Uterus (tissue), 4 donors: ENCODE results near the gene OBSCN. TPM values are rescaled to one million over a fixed set of nuclear protein-coding genes. Genes with fewer than 3 reads are reported as not detected.
A peak's percentile ranks its signal among the peaks of the same experiment; 100 is the strongest.

Source experiments
- DNase-seq, 2 donors: peaks; one replicate each; pipeline ENCODE4 v3.0.0-alpha.2; 2019 to 2020
- H3K27ac ChIP-seq, 2 donors: fragments of 200-600 bp; sonication (generic); 1 replicate in 1 of 2; 2 replicates in 1 of 2; pipeline ENCODE4 v1.5.1; 2016 to 2018
- H3K27me3 ChIP-seq, 2 donors: fragments of 200-600 bp; sonication (generic); one replicate each; pipeline ENCODE4 v1.5.1; 2018 to 2019; ENCODE audit warnings: control low read depth in 1 of 2
- H3K36me3 ChIP-seq, 2 donors: fragments of 200-600 bp; sonication (generic); one replicate each; pipeline ENCODE4 v1.5.1; 2019; ENCODE audit warnings: control low read depth in 1 of 2
- H3K4me1 ChIP-seq, 2 donors: fragments of 200-600 bp; sonication (generic); one replicate each; pipeline ENCODE4 v1.5.1; 2018 to 2019; ENCODE audit warnings: control low read depth in 1 of 2
- H3K4me3 ChIP-seq, 2 donors: fragments of 200-600 bp; sonication (generic); 1 replicate in 1 of 2; 2 replicates in 1 of 2; pipeline ENCODE4 v1.5.1; 2018 to 2019; ENCODE audit warnings: mild to moderate bottlenecking in 1 of 2
- H3K9me3 ChIP-seq, 2 donors: fragments of 200-600 bp; sonication (generic); one replicate each; pipeline ENCODE4 v1.5.1; 2019; ENCODE audit warnings: control low read depth in 1 of 2
- POLR2A ChIP-seq, 2 donors: fragments of 450-650 bp; IDR thresholded peaks; one replicate each; pipeline ENCODE4 v1.6.1; 2016; ENCODE audit warnings: antibody characterized with exemption in 2 of 2, mild to moderate bottlenecking in 1 of 2, moderate library complexity in 1 of 2
- intact Hi-C: fragments of 100-400 bp; cut with DNase I; formaldehyde crosslinking; loops from one replicate; pipeline ENCODE4 v1.15.1; 2023; ENCODE audit warnings: low total_unique reads
- total RNA-seq, 4 donors: library from RNA; depleted of rRNA in 3 of 4; stranded (reverse); fragments of >200 nt in 3 of 4; gene quantifications; one replicate each; pipeline versions ENCODE4 v1.1.0 to v1.2.4, GENCODE V29; 2014 to 2023
- TF ChIP-seq, protein P1 (sequence below), 4 experiments: fragments of 200-600 bp in 2 of 4; fragments of 450-650 bp in 2 of 4; sonication (generic) in 2 of 4; IDR thresholded peaks; one replicate each; pipeline ENCODE4 v1.5.1; 2016 to 2019; ENCODE audit warnings: antibody characterized with exemption in 4 of 4, mild to moderate bottlenecking in 2 of 4, moderate library complexity in 1 of 4
- donor health status: DM: yes; HTN: yes; CAD: no.

The OBSCN gene
- total RNA-seq, 4 donors from 2014 or later, result 5.9 to 53.2 (median 22.4) TPM

DNA sequence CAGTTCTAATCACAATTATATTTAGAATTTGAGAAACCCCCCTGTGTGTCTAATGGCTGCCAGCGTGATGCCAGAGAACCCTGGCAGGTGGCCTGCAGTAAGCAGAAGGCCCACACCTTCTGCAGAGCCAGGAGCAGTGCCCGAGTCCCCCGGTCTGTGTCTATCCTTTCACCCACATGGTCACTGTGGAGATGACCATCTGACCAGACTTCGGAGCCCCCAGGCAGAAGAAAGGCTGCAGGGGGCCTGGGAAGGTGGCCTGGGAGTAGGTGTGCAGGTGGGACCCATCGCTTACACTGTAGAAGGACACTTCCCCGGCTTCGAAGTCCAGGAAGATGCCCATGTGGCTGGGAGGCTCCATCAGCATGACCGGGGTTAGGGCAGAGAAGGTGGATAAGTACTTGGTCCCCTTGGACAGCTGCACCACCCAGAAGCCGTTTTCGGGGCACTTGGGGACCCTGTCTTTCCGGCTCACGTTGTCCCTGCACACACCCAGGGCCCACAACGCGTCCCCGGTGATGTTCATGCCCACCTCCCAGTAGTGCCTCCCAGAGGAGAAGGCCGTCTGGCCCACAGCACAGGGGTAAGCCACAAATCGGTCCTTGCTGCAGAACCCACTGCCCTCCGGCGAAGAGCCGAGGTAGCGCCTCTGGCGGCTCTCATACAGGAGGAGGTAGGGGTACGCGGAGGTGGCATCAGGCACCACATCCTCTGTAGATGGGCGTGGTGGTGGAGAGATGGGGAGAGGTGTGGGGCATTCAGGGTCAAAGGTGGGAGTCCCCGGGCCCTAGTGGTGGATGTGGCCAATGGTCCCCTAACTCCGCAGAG lies 200.4 kb downstream of the OBSCN start:
- Histone ChIP-seq H3K4me3 (no peak overlapping the region), H3K4me1 (peaks cover 3 to 26% of the 10 kb centered on the region in 2 donors), H3K27ac (peak overlapping the region in 1 of 2 donors; percentile 84), H3K27me3 (no peaks in the 10 kb centered on the region), H3K9me3 (no peaks in the 10 kb centered on the region), H3K36me3 (no peaks in the 10 kb centered on the region)
- TF ChIP-seq POLR2A (IDR thresholded peaks at IDR 0.05), result no peak
- TF ChIP-seq, protein P1, sequence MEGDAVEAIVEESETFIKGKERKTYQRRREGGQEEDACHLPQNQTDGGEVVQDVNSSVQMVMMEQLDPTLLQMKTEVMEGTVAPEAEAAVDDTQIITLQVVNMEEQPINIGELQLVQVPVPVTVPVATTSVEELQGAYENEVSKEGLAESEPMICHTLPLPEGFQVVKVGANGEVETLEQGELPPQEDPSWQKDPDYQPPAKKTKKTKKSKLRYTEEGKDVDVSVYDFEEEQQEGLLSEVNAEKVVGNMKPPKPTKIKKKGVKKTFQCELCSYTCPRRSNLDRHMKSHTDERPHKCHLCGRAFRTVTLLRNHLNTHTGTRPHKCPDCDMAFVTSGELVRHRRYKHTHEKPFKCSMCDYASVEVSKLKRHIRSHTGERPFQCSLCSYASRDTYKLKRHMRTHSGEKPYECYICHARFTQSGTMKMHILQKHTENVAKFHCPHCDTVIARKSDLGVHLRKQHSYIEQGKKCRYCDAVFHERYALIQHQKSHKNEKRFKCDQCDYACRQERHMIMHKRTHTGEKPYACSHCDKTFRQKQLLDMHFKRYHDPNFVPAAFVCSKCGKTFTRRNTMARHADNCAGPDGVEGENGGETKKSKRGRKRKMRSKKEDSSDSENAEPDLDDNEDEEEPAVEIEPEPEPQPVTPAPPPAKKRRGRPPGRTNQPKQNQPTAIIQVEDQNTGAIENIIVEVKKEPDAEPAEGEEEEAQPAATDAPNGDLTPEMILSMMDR (IDR thresholded peaks at IDR 0.05), result no peak
- DNase-seq, result no peak
- intact Hi-C loops, result no loop called here

DNA sequence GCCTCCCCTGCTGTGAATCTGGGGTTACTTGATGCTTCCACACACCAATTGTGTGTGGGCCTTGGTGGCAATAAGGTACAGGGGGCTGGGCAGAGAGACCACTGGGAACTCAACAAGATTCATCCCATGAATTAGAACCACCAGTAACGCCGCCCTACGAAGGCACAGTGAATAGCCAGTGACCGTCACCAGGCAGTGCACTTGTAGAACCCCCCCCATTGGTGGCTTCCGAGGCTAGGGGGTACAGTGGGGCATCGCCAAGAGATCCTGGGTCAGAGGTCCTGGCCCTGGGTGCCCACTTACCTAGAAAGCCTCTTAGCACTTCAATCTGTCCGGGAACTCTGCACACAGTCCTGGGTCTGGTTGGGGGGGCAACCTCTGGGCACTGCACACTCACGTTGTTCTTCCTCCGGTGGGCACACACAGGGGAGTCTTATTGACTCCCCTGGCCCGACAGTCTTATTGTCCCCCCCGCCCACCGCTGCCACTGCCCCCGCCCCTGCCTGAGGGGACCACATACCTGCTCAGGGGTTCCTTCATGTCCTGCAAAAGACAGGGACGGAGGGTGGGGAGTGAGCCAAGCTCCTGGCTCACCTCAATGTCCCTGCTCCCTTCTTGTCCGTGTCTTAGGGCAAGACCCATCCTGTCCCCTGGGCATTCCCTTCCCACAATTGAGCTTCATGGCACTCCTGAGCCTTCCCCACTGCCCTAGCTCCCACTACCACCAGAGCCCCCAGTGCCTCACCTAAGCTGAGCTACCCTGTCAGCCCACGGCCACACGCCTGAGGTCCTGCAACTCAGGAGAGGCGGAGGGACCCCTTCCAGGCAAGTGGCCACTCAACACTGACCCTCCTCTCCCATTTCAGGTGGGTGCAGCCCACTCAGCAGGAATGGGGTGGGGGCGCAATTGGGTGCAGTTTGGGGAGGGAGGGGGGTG lies 201.3 kb downstream of the OBSCN start:
- Histone ChIP-seq H3K4me3 (no peak overlapping the region), H3K9me3 (no peaks in the 10 kb centered on the region), H3K27ac (no peak overlapping the region), H3K27me3 (no peaks in the 10 kb centered on the region), H3K4me1 (peaks cover 3 to 21% of the 10 kb centered on the region in 2 donors), H3K36me3 (no peaks in the 10 kb centered on the region)
- no peak for DNase-seq
- intact Hi-C loops, result no loop called here
- TF ChIP-seq POLR2A (IDR thresholded peaks at IDR 0.05), result no peak
- TF ChIP-seq, protein P1 (IDR thresholded peaks at IDR 0.05), result no peak

DNA sequence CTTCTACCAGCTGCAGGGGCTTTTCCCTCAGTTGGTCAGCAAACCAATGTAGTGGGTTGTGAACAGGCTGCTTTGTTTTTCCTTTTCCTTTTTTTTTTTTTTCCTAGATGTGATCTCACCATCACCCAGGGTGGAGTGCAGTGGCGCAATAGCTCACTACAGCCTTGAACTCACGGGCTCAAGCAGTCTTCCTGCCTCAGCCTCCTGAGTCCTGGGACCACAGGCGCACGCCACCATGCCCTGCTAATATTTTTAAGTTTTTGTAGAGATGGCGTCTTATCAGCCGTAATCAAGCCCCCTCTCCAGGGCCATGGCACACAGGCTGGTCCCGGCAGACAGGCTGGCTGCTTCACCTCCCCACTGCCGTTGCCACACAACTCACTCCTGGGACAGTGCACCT lies 202.2 kb downstream of the OBSCN start:
- intact Hi-C loops, result no loop called here
- Histone ChIP-seq H3K4me3 (no peak overlapping the region), H3K9me3 (no peaks in the 10 kb centered on the region), H3K4me1 (peaks cover 0 to 13% of the 10 kb centered on the region in 2 donors), H3K27ac (no peak overlapping the region), H3K36me3 (no peaks in the 10 kb centered on the region), H3K27me3 (no peaks in the 10 kb centered on the region)
- DNase-seq, result no peak
- TF ChIP-seq POLR2A (IDR thresholded peaks at IDR 0.05), result no peak
- TF ChIP-seq, protein P1 (IDR thresholded peaks at IDR 0.05), result no peak

DNA sequence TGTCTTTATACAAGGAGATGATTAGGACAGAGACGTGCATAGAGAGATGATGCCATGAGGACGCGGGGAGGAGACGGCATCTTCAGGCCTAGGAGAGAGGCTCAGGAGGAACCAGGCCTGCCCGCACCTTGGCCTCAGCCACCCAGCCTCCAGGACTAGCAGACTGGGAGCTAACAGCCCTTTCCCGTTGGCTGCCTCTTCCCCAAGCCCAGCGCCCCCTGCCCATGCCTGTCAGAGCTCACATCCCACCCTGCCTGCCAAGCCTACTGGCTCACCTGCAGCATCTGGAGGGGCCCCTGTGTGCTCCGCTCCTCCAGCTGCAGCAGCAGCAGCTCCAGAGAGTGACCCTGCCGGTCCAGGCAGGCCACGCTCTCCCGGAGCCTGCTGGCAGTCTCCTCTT lies 202.8 kb downstream of the OBSCN start:
- Histone ChIP-seq H3K27ac (no peak overlapping the region), H3K4me1 (peaks cover 0 to 8% of the 10 kb centered on the region in 2 donors), H3K4me3 (no peak overlapping the region), H3K9me3 (no peaks in the 10 kb centered on the region), H3K27me3 (no peaks in the 10 kb centered on the region), H3K36me3 (no peaks in the 10 kb centered on the region)
- TF ChIP-seq, protein P1 (IDR thresholded peaks at IDR 0.05), result no peak
- TF ChIP-seq POLR2A (IDR thresholded peaks at IDR 0.05), result no peak
- no peak for DNase-seq
- intact Hi-C loops, result no loop called here
